Mesendoderm (in vitro differentiated cells): ENCODE data around the gene CD302.
"Not testable (repeated sequence)": the region's sequence is repeated elsewhere in the genome, so short reads cannot be mapped to it uniquely, and the experiment has no call there.

Experiments used
- DNase-seq: peaks from one replicate; pipeline ENCODE4 v3.0.0; 2013
- H2AK5ac ChIP-seq: 2 replicates; pipeline ENCODE4 v1.6.1; 2013; ENCODE audit warnings: low read length, inconsistent platforms
- H2BK120ac ChIP-seq: 2 replicates; pipeline ENCODE4 v1.6.1; 2013; ENCODE audit warnings: low read depth, mild to moderate bottlenecking, low read length, moderate library complexity, mixed read lengths
- H2BK15ac ChIP-seq: replicated peaks from 2 replicates; pipeline ENCODE4 v1.6.1; 2013; ENCODE audit warnings: low read depth, mild to moderate bottlenecking, moderate library complexity
- H2BK5ac ChIP-seq: 2 replicates; pipeline ENCODE4 v1.6.1; 2013; ENCODE audit warnings: low read length, inconsistent platforms
- H3K18ac ChIP-seq: 2 replicates; pipeline ENCODE4 v1.6.1; 2013; ENCODE audit warnings: mild to moderate bottlenecking, low read length, mixed read lengths
- H3K23ac ChIP-seq: one replicate; pipeline ENCODE4 v1.6.1; 2013; ENCODE audit warnings: low read length
- H3K27ac ChIP-seq: 2 replicates; pipeline ENCODE4 v1.5.1; 2013; ENCODE audit warnings: low read depth, mild to moderate bottlenecking, inconsistent platforms, low read length, moderate library complexity
- H3K27me3 ChIP-seq: 2 replicates; pipeline ENCODE4 v1.6.1; 2013; ENCODE audit warnings: low read length, control low read depth, mild to moderate bottlenecking, inconsistent platforms; ENCODE audit not compliant: insufficient read depth, poor library complexity
- H3K36me3 ChIP-seq: 2 replicates; pipeline ENCODE4 v1.6.1; 2013; ENCODE audit warnings: low read length, inconsistent platforms; ENCODE audit not compliant: control insufficient read depth, insufficient read depth
- H3K4ac ChIP-seq: one replicate; pipeline ENCODE4 v1.6.1; 2013; ENCODE audit warnings: low read depth, mild to moderate bottlenecking, low read length, moderate library complexity
- H3K4me1 ChIP-seq: 2 replicates; pipeline ENCODE4 v1.6.1; 2013; ENCODE audit warnings: low read depth, low read length, inconsistent platforms; ENCODE audit not compliant: control insufficient read depth
- H3K4me2 ChIP-seq: 2 replicates; pipeline ENCODE4 v1.6.1; 2013; ENCODE audit warnings: low read length
- H3K4me3 ChIP-seq: 2 replicates; pipeline ENCODE4 v1.5.1; 2013; ENCODE audit warnings: mild to moderate bottlenecking, low read length
- H3K56ac ChIP-seq: one replicate; pipeline ENCODE4 v1.6.1; 2013; ENCODE audit warnings: low read length
- H3K79me1 ChIP-seq: 2 replicates; pipeline ENCODE4 v1.6.1; 2013; ENCODE audit warnings: low read length, inconsistent platforms
- H3K79me2 ChIP-seq: 2 replicates; pipeline ENCODE4 v1.6.1; 2013; ENCODE audit warnings: mild to moderate bottlenecking, low read length; ENCODE audit not compliant: control insufficient read depth, insufficient read depth
- H3K9ac ChIP-seq: 2 replicates; pipeline ENCODE4 v1.6.1; 2013; ENCODE audit warnings: low read length, inconsistent platforms
- H4K5ac ChIP-seq: one replicate; pipeline ENCODE4 v1.6.1; 2013; ENCODE audit warnings: low read length
- H4K8ac ChIP-seq: one replicate; pipeline ENCODE4 v1.6.1; 2013; ENCODE audit warnings: low read depth, mild to moderate bottlenecking, control low read depth, low read length, moderate library complexity
- WGBS: extraction: QIAGEN DNeasy Blood & Tissue Kit; methylation state at CpG from one replicate; pipeline ENCODE4 v1.1.7; 2013; ENCODE audit warnings: low lambda C conversion rate, missing lambda C conversion rate; ENCODE audit not compliant: insufficient coverage; ENCODE audit errors: extremely low coverage; 5-methylcytosine and 5-hydroxymethylcytosine counted together

The CD302 gene

DNA sequence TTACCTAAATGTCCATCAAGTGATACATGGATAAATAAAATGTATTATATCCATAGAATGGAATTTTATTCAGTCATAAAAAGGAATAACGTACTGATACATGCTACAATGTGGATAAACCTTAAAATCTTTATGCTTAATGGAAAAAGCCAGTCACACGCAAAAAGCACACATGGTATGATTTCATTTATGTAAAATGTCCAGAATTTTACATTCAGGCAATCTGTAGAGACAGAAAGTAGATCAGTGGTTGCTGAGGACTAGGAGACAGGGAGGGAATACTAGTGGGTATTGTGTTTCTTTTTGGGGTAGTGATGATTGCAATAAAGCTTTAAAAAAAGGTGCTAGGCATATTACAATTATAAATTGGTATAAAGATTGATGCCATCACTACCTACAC lies 30.7 kb upstream of the CD302 start:
- Histone ChIP-seq H3K36me3 (no peaks in the 10 kb centered on the region), H2BK120ac (no peak overlapping the region), H3K79me2 (no peaks in the 10 kb centered on the region), H3K4me2 (no peak overlapping the region), H3K4me3 (no peak overlapping the region), H3K27me3 (no peaks in the 10 kb centered on the region), H2BK5ac (no peak overlapping the region), H3K27ac (no peak overlapping the region), H3K18ac (no peak overlapping the region), H3K23ac (no peak overlapping the region), H3K9ac (no peak overlapping the region), H4K8ac (no peak overlapping the region), H3K56ac (no peak overlapping the region), H3K4me1 (no peaks in the 10 kb centered on the region), H4K5ac (no peak overlapping the region), H2AK5ac (no peak overlapping the region), H3K79me1 (no peaks in the 10 kb centered on the region), H3K4ac (no peak overlapping the region), H2BK15ac (no peak overlapping the region)
- no peak for DNase-seq
- no CpG with 5 or more reads among the region's 2 CpGs for WGBS

- not testable (repeated sequence) for H3K4me3 ChIP-seq, H3K79me2 ChIP-seq, H3K9ac ChIP-seq, H3K79me1 ChIP-seq, H4K8ac ChIP-seq, H3K4me1 ChIP-seq, H2BK5ac ChIP-seq, H2AK5ac ChIP-seq, H2BK15ac ChIP-seq, H4K5ac ChIP-seq, H2BK120ac ChIP-seq, H3K36me3 ChIP-seq, H3K27me3 ChIP-seq, DNase-seq, H3K27ac ChIP-seq, H3K23ac ChIP-seq, H3K4ac ChIP-seq, H3K18ac ChIP-seq, H3K56ac ChIP-seq, H3K4me2 ChIP-seq
- no CpG with 5 or more reads among the region's 4 CpGs for WGBS
Measured at GRCh38 chr2:159822478-159822833, 24.4 kb upstream of the CD302 start.

GRCh38 chr2:159821775-159822477 lies 23.9 kb upstream of the CD302 start:
- not testable (repeated sequence) for H2AK5ac ChIP-seq, H3K27ac ChIP-seq, H3K4me1 ChIP-seq, H4K5ac ChIP-seq, H3K4ac ChIP-seq, H3K4me3 ChIP-seq, DNase-seq, H3K4me2 ChIP-seq, H2BK5ac ChIP-seq, H3K9ac ChIP-seq, H3K79me1 ChIP-seq, H3K23ac ChIP-seq, H3K56ac ChIP-seq, H3K18ac ChIP-seq, H4K8ac ChIP-seq, H3K36me3 ChIP-seq, H3K27me3 ChIP-seq, H2BK120ac ChIP-seq, H3K79me2 ChIP-seq, H2BK15ac ChIP-seq
- WGBS: no CpG with 5 or more reads among the region's 11 CpGs

DNA sequence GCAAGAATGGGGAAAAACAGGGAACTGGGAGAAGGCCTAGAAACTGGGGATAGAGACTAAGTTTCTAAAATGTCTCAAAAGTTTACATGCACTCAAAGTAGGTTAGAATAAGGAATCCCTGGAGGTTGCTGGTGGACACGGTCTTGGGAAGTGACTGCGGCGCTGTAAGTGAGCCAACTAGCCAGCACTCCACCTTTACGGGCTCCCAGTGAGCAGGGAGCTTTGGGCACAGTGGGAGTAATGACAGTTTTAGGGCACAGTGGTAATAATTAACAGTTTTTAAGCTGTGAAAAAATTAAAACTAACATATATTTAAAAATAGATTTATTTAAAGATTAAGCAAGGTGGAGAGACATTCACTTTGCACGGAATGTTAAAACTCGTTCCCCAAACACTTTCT lies 20.9 kb upstream of the CD302 start:
- no peak overlapping the region for H3K9ac ChIP-seq
- H3K27me3 ChIP-seq: no peaks in the 10 kb centered on the region
- no peak overlapping the region for H2BK15ac ChIP-seq
- H2BK5ac ChIP-seq: no peak overlapping the region
- no peaks in the 10 kb centered on the region for H3K4me1 ChIP-seq
- no peak overlapping the region for H4K8ac ChIP-seq
- no peaks in the 10 kb centered on the region for H3K36me3 ChIP-seq
- no peak overlapping the region for H3K27ac ChIP-seq
- no peaks in the 10 kb centered on the region for H3K79me2 ChIP-seq
- no peak overlapping the region for H3K4me2 ChIP-seq
- H3K4ac ChIP-seq: no peak overlapping the region
- H3K23ac ChIP-seq: no peak overlapping the region
- H2BK120ac ChIP-seq: no peak overlapping the region
- no peak overlapping the region for H3K56ac ChIP-seq
- H2AK5ac ChIP-seq: no peak overlapping the region
- no peak for DNase-seq
- H3K79me1 ChIP-seq: no peaks in the 10 kb centered on the region
- H4K5ac ChIP-seq: no peak overlapping the region
- H3K18ac ChIP-seq: no peak overlapping the region
- H3K4me3 ChIP-seq: no peak overlapping the region
- WGBS: 100% methylated on average over 2 of the region's 6 CpGs

GRCh38 chr2:159817283-159817682 lies 19.3 kb upstream of the CD302 start:
- H3K4me1 ChIP-seq: no peaks in the 10 kb centered on the region
- H3K27me3 ChIP-seq: no peaks in the 10 kb centered on the region
- no peak for DNase-seq
- no peak overlapping the region for H3K23ac ChIP-seq
- H3K79me1 ChIP-seq: no peaks in the 10 kb centered on the region
- WGBS: no CpG with 5 or more reads among the region's 1 CpG
- H3K79me2 ChIP-seq: no peaks in the 10 kb centered on the region
- H3K4ac ChIP-seq: no peak overlapping the region
- no peak overlapping the region for H4K8ac ChIP-seq
- no peak overlapping the region for H2BK120ac ChIP-seq
- H3K4me3 ChIP-seq: no peak overlapping the region
- no peak overlapping the region for H3K27ac ChIP-seq
- no peaks in the 10 kb centered on the region for H3K36me3 ChIP-seq
- no peak overlapping the region for H2BK5ac ChIP-seq
- no peak overlapping the region for H2BK15ac ChIP-seq
- no peak overlapping the region for H3K9ac ChIP-seq
- H4K5ac ChIP-seq: no peak overlapping the region
- no peak overlapping the region for H2AK5ac ChIP-seq
- no peak overlapping the region for H3K18ac ChIP-seq
- no peak overlapping the region for H3K4me2 ChIP-seq
- H3K56ac ChIP-seq: no peak overlapping the region

GRCh38 chr2:159811232-159811631 lies 13.2 kb upstream of the CD302 start:
- no peak overlapping the region for H3K4me2 ChIP-seq
- no peak overlapping the region for H2AK5ac ChIP-seq
- no peaks in the 10 kb centered on the region for H3K79me1 ChIP-seq
- WGBS: no CpG with 5 or more reads among the region's 4 CpGs
- no peak overlapping the region for H3K4ac ChIP-seq
- H2BK5ac ChIP-seq: no peak overlapping the region
- H3K4me3 ChIP-seq: no peak overlapping the region
- no peak overlapping the region for H4K5ac ChIP-seq
- no peak overlapping the region for H3K18ac ChIP-seq
- no peak overlapping the region for H2BK120ac ChIP-seq
- H3K36me3 ChIP-seq: no peaks in the 10 kb centered on the region
- H3K56ac ChIP-seq: no peak overlapping the region
- no peaks in the 10 kb centered on the region for H3K27me3 ChIP-seq
- H3K4me1 ChIP-seq: no peaks in the 10 kb centered on the region
- H3K27ac ChIP-seq: no peak overlapping the region
- no peak overlapping the region for H4K8ac ChIP-seq
- H2BK15ac ChIP-seq: no peak overlapping the region
- H3K23ac ChIP-seq: no peak overlapping the region
- H3K79me2 ChIP-seq: no peaks in the 10 kb centered on the region
- DNase-seq: no peak
- H3K9ac ChIP-seq: no peak overlapping the region
